Stimulated activated naive B cell treated with anti-CD40 and anti-IgM and Interleukin-4, amounts not matched to agents 10 μg/mL and 1 μg/mL and 100 μg/mL, for 72 hours (primary cell): ENCODE results near the gene TCF4.

Source experiments
- ATAC-seq, 2 donors: fragments of 150-1000 bp; cut with Tn5 transposase; replicated peaks; 2 replicates each; pipeline ENCODE4 v1.10.0; 2021; ENCODE audit warnings: moderate library complexity in 1 of 2
- DNase-seq: peaks from one replicate; pipeline ENCODE4 v3.0.0; 2021
- H3K27ac Mint-ChIP-seq: one replicate; pipeline ENCODE4 v1.8.0; 2022; ENCODE audit warnings: mild to moderate bottlenecking, mixed read lengths
- H3K27me3 Mint-ChIP-seq, 2 donors: one replicate each; pipeline ENCODE4 v1.8.0; 2022; ENCODE audit warnings: mixed read lengths in 2 of 2
- H3K36me3 Mint-ChIP-seq, 2 donors: one replicate each; pipeline ENCODE4 v1.8.0; 2022; ENCODE audit warnings: mixed read lengths in 2 of 2, mild to moderate bottlenecking in 1 of 2
- H3K4me1 Mint-ChIP-seq, 2 donors: one replicate each; pipeline ENCODE4 v1.8.0; 2022; ENCODE audit warnings: mixed read lengths in 2 of 2, mild to moderate bottlenecking in 1 of 2
- H3K4me3 Mint-ChIP-seq, 2 donors: one replicate each; pipeline ENCODE4 v1.8.0; 2022; ENCODE audit warnings: mild to moderate bottlenecking in 2 of 2, mixed read lengths in 2 of 2, moderate library complexity in 1 of 2
- H3K9me3 Mint-ChIP-seq, 2 donors: one replicate each; pipeline ENCODE4 v1.8.0; 2022; ENCODE audit warnings: mixed read lengths in 2 of 2, mild to moderate bottlenecking in 1 of 2

Gene TCF4

DNA sequence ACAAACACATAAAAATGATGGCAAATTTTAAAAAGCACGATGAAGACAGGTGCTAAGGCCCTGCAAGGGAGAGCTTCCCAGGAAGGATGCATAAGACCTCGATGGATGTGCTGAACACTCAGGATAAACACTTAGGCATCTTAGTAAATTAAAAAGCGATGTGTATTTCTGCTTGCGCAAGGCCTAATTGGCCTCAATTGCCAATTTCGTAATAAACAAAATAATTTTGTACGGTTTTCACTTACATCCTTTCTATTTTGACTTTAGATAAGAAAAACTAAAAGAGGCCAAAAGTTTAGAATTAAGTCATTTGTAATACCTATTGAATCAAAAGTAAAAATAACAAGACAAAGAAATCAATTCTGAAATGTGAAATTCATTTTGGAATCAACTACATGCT is 189.1 kb downstream of the TCF4 start:
- no peak for ATAC-seq
- H3K27me3 Mint-ChIP-seq, result no peaks in the 10 kb centered on the region
- H3K4me1 Mint-ChIP-seq, result peaks cover 5 to 6% of the 10 kb centered on the region in 2 donors
- H3K4me3 Mint-ChIP-seq, result no peak overlapping the region
- peaks cover 3 to 4% of the 10 kb centered on the region in 2 donors for H3K36me3 Mint-ChIP-seq
- DNase-seq, result no peak
- H3K27ac Mint-ChIP-seq, result no peak overlapping the region
- H3K9me3 Mint-ChIP-seq, result no peaks in the 10 kb centered on the region

- H3K4me3 Mint-ChIP-seq, result no peak overlapping the region
- H3K36me3 Mint-ChIP-seq, result peaks cover 0 to 4% of the 10 kb centered on the region in 2 donors
- no peak for DNase-seq
- peaks cover 0 to 5% of the 10 kb centered on the region in 2 donors for H3K4me1 Mint-ChIP-seq
- ATAC-seq, result no peak
- no peaks in the 10 kb centered on the region for H3K9me3 Mint-ChIP-seq
- H3K27me3 Mint-ChIP-seq, result no peaks in the 10 kb centered on the region
- no peak overlapping the region for H3K27ac Mint-ChIP-seq
These were observed 191.0 kb downstream of the TCF4 start for GRCh38 chr18:55396979-55397378.

DNA sequence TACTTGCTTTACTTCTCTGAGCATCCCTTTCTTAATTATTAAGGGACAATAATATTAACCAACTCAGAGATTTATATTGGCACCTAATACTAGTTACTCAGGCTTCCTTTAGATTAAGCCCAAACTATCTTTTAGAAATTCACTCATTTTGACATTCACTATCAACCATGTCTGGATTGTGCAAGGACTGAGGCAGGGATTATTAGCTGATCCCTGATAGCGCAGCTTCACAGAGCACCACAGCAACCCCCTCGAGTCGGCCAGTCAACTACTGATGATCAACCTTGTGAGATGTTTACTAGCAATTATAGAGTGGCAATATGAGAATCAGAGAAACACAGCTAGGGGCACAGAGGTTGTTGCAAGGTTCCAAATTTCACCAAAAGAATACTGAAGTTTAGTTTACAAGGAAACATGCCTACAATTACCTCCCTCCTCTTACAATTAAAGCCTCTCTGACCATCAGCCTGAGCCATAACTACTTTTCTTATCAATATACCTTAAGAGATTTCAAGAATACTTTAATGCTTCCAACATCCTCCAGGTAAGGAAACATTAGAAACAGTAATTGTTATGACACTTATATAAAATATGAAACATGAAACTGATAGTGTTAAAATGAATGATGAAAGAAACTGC is 191.6 kb downstream of the TCF4 start:
- no peak for DNase-seq
- no peak for ATAC-seq
- H3K9me3 Mint-ChIP-seq, result no peaks in the 10 kb centered on the region
- H3K27ac Mint-ChIP-seq, result no peak overlapping the region
- peaks cover 0 to 4% of the 10 kb centered on the region in 2 donors for H3K36me3 Mint-ChIP-seq
- no peaks in the 10 kb centered on the region for H3K27me3 Mint-ChIP-seq
- H3K4me1 Mint-ChIP-seq, result peaks cover 0 to 5% of the 10 kb centered on the region in 2 donors
- no peak overlapping the region for H3K4me3 Mint-ChIP-seq

GRCh38 chr18:55395799-55396198 is 192.2 kb downstream of the TCF4 start:
- Mint-ChIP-seq H3K4me3 (no peak overlapping the region), H3K27me3 (no peaks in the 10 kb centered on the region), H3K4me1 (peaks cover 0 to 3% of the 10 kb centered on the region in 2 donors), H3K9me3 (no peaks in the 10 kb centered on the region), H3K36me3 (no peaks in the 10 kb centered on the region), H3K27ac (no peak overlapping the region)
- no peak for ATAC-seq
- no peak for DNase-seq

DNA sequence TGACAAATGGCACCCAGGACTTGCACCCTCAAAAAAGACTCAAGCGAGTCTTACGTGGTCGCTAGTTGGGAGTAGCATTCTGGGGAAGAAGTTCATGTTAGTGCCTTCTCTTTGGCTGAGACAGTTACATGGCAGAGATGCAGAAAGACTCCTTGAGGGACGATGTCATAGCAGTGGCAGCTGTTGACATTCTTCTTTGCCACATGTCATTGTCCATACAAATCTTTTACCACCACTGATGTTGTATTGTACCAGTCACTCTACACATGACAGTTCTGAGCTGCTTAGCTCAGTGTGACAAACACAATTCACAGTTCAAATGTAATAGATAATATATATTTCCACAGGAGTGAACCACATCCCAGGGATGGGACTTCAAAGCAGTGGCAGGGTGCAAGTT is 197.1 kb downstream of the TCF4 start:
- DNase-seq (no peak), ATAC-seq (no peak)
- Mint-ChIP-seq H3K36me3 (peaks cover 3 to 10% of the 10 kb centered on the region in 2 donors), H3K9me3 (peaks cover 0 to 3% of the 10 kb centered on the region in 2 donors), H3K27ac (no peak overlapping the region), H3K27me3 (no peaks in the 10 kb centered on the region), H3K4me3 (no peak overlapping the region), H3K4me1 (peaks cover 2 to 3% of the 10 kb centered on the region in 2 donors)

DNA sequence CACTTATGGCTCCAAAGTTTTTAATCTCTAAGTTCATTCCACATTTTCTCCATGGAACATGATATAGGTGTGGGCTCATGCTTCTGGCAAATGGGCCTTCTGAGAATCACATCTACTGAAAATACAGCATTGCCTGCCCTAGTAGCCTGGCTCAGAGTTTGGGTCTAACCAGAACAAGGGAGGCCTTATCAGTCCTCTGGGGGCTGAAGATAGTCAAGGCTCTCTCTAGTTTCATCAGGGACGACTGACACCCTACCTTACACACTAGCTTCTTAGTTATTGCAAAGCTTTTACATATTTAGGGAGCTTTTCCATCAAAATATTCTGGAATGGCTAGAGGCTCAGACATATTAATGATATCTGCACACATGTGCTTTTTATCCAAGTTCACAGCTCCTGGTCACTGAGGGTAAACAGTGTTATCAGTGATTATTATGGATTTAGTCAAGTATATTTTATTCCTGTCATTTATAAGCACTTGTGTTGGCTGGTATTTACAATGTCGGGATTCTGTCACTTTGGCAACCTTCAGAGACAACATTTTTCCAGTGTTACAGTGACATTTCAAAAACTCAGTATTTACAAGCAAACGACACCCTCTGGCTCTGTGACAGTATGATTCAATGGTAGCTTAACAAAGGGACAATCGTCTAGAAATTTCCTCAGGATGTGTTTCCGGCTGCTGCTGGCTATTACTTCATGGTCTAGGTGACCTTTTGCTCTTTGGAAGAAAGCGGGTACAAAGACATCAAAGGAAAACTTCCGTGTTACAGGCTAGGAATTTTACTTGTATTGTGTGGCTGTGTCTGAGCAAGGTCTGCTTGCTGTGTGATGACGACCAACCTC is 200.6 kb downstream of the TCF4 start:
- ATAC-seq, result no peak
- Mint-ChIP-seq H3K36me3 (peaks cover 14 to 36% of the 10 kb centered on the region in 2 donors), H3K4me3 (no peak overlapping the region), H3K9me3 (peaks cover 11% of the 10 kb centered on the region in 2 donors), H3K4me1 (peaks cover 19 to 32% of the 10 kb centered on the region in 2 donors), H3K27ac (no peak overlapping the region), H3K27me3 (no peaks in the 10 kb centered on the region)
- no peak for DNase-seq

DNA sequence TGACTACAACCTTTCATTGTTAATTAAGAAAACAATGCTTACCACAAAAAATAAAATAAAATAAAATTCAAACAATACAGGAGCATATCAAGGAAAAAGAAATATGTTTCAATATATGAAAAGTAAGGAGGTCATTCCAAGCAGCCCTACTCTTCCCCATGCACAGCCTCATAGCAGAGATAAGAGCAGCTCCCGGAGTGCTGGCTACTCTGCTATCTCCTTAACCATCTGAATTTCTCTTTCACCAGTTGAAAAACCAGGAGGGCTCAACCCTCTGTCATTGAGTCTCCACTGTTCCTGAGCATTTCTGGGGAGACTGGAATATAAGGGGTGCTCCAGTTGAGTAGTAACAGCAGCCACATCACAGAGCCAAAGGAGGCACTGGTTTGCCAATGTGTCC is 201.4 kb downstream of the TCF4 start:
- no peaks in the 10 kb centered on the region for H3K27me3 Mint-ChIP-seq
- no peak overlapping the region for H3K27ac Mint-ChIP-seq
- H3K4me3 Mint-ChIP-seq, result no peak overlapping the region
- H3K9me3 Mint-ChIP-seq, result peaks cover 11% of the 10 kb centered on the region in 2 donors
- no peak for ATAC-seq
- peaks cover 14 to 39% of the 10 kb centered on the region in 2 donors for H3K36me3 Mint-ChIP-seq
- peaks cover 22 to 32% of the 10 kb centered on the region in 2 donors for H3K4me1 Mint-ChIP-seq
- DNase-seq, result no peak

GRCh38 chr18:55385770-55386169 is 202.2 kb downstream of the TCF4 start:
- peaks cover 22 to 32% of the 10 kb centered on the region in 2 donors for H3K4me1 Mint-ChIP-seq
- no peaks in the 10 kb centered on the region for H3K27me3 Mint-ChIP-seq
- ATAC-seq (no peak), DNase-seq (no peak)
- H3K4me3 Mint-ChIP-seq, result no peak overlapping the region
- peaks cover 14 to 39% of the 10 kb centered on the region in 2 donors for H3K36me3 Mint-ChIP-seq
- peak overlapping the region; percentile 16 for H3K27ac Mint-ChIP-seq
- peaks cover 11% of the 10 kb centered on the region in 2 donors for H3K9me3 Mint-ChIP-seq

DNA sequence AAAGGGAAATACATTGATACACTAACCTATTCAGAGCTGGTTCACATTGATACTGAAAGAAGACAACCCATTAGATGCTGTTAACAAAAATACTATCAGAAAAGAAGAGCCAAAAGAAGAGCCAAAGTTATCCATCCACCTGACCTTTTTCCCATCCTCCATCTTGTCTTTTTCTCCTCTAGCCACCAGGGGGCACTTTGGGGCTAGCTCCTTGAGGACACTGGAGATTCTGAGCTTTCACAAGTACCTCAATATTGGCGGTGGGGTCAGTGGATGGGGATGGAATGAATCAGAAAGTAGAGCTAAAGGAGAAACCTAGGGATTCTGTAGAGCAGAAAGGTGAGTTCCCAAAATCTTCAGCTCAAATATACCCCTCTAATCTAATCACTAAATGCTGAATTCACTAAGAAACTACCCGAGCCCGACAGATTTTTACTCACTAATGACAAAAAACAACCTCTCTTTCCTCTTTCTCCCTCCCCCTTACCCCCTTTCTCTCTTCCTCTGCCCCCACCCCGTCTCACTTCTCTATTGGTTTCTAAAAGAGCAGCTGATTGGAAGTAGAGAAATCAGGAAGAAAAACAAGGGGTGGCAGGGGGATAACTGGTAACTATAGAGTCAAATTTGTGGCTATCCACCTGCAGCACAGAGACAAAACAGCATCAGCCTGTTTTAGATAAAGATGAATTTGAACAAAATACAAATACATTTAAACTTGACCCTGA is 203.3 kb downstream of the TCF4 start:
- H3K27me3 Mint-ChIP-seq, result no peaks in the 10 kb centered on the region
- peak overlapping the region; percentile 76 for H3K27ac Mint-ChIP-seq
- peak; percentile 47 to 55 for ATAC-seq
- H3K4me3 Mint-ChIP-seq, result peak overlapping the region; percentile 1 to 37
- peak; percentile 13 for DNase-seq
- peaks cover 22 to 32% of the 10 kb centered on the region in 2 donors for H3K4me1 Mint-ChIP-seq
- H3K36me3 Mint-ChIP-seq, result peaks cover 14 to 42% of the 10 kb centered on the region in 2 donors
- peaks cover 13 to 15% of the 10 kb centered on the region in 2 donors for H3K9me3 Mint-ChIP-seq

DNA sequence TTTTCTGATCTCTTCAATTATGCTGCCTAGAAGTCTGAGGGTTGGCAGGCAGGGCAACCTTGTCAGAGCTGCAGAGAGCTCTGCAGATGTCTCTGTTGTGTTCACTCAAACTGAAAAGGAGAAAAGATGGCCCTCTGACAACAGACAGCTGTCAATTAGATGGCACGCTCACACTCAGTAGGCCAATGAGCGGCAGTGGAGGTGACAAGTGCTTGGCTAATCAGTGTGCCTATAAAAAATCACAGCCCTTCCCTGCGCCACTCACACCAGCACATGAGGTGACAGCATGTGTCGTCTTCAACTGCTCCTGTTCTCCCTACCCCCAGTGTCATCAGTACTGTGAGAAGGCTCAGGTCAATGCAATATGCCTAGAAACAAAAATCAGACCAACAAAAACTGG is 203.9 kb downstream of the TCF4 start:
- Mint-ChIP-seq H3K27ac (peak overlapping the region; percentile 76), H3K4me3 (peak overlapping the region; percentile 1 to 37), H3K27me3 (no peaks in the 10 kb centered on the region), H3K9me3 (peaks cover 13 to 18% of the 10 kb centered on the region in 2 donors), H3K4me1 (peaks cover 23 to 35% of the 10 kb centered on the region in 2 donors), H3K36me3 (peaks cover 14 to 39% of the 10 kb centered on the region in 2 donors)
- DNase-seq, result no peak
- no peak for ATAC-seq

DNA sequence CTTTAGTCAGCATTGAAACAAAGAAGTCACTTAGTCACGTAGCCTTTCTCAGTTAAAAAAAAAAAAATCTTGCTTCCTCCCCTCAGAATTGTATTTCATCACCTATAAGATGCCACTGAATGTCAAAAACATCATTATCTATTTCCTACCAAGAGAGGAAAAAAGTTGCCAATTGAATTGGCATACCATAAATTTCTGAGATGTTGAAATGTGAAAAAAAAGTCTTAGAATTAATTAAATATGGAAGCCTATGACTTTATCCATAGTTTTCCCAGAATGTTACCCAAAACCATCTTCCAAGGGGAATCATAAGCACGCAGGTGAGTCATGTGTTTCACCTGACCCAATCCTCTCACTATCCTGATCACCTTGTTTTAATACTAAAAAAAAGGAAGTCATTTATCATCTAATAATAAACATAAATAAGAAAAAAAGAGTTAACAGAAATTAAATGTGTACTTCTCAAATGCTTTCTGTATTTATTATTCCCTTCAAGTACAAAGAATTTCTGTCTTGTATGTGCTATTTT is 205.7 kb downstream of the TCF4 start:
- peaks cover 14 to 40% of the 10 kb centered on the region in 2 donors for H3K36me3 Mint-ChIP-seq
- H3K4me1 Mint-ChIP-seq, result peaks cover 23 to 46% of the 10 kb centered on the region in 2 donors
- H3K9me3 Mint-ChIP-seq, result peaks cover 13 to 19% of the 10 kb centered on the region in 2 donors
- H3K27me3 Mint-ChIP-seq, result no peaks in the 10 kb centered on the region
- H3K27ac Mint-ChIP-seq, result no peak overlapping the region
- no peak overlapping the region for H3K4me3 Mint-ChIP-seq
- DNase-seq, result no peak
- no peak for ATAC-seq

DNA sequence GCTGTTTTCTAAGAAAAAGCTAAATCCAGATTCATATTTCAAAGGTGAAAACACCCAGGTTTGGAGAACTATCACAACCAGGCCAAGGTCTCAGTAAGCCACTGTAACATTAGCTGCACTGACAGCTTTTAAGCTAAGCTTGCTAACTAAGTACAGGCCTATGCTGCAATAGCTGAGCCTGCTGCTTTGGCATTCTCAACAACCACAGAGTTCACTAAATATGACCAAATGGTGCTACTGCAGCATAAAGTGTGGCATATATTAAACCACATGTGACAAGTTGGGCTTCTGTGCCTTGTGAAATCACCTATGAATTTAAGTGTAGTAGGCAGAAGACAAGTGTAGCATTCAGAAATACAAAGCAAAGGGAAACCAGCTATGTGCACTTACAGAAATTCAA is 206.7 kb downstream of the TCF4 start:
- Mint-ChIP-seq H3K27ac (no peak overlapping the region), H3K27me3 (no peaks in the 10 kb centered on the region), H3K36me3 (peaks cover 14 to 40% of the 10 kb centered on the region in 2 donors), H3K9me3 (peaks cover 13 to 19% of the 10 kb centered on the region in 2 donors), H3K4me3 (no peak overlapping the region), H3K4me1 (peaks cover 30 to 54% of the 10 kb centered on the region in 2 donors)
- ATAC-seq (no peak), DNase-seq (no peak)

GRCh38 chr18:55380589-55380988 is 207.4 kb downstream of the TCF4 start:
- Mint-ChIP-seq H3K27ac (no peak overlapping the region), H3K4me1 (peaks cover 31 to 52% of the 10 kb centered on the region in 2 donors), H3K27me3 (no peaks in the 10 kb centered on the region), H3K9me3 (peaks cover 10 to 19% of the 10 kb centered on the region in 2 donors), H3K4me3 (no peak overlapping the region), H3K36me3 (peaks cover 11 to 35% of the 10 kb centered on the region in 2 donors)
- DNase-seq (no peak), ATAC-seq (no peak)

DNA sequence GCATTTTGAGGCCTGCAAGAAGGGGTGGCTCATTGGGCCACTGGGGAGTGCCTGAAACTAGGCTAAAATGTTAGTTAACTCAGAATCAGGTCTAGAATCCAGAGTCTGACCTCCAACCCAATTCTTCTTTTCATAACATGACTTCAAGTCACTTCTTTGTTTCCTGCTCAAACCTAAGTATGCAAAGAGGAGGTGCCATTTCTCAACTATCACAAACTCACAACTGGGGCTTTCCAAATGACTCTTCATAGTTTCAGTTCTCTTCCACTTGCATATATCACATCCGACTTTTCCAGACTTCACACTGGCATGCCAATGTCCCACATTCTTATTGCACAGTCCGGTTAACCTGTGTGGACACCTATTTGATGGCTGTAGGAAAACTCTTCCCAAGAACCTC is 211.6 kb downstream of the TCF4 start:
- peaks cover 2 to 11% of the 10 kb centered on the region in 2 donors for H3K9me3 Mint-ChIP-seq
- H3K27ac Mint-ChIP-seq, result peak overlapping the region; percentile 82
- H3K27me3 Mint-ChIP-seq, result no peaks in the 10 kb centered on the region
- H3K36me3 Mint-ChIP-seq, result peaks cover 2 to 13% of the 10 kb centered on the region in 2 donors
- DNase-seq (peak; percentile 25), ATAC-seq (peak; percentile 95 to 97)
- H3K4me1 Mint-ChIP-seq, result peaks cover 14 to 31% of the 10 kb centered on the region in 2 donors
- H3K4me3 Mint-ChIP-seq, result peak overlapping the region; percentile 0
